Mesenteric fat pad (tissue), 1 donor: Measurements from ENCODE around the gene ZNF75A. TPM values are rescaled to one million over a fixed set of nuclear protein-coding genes. Genes with fewer than 3 reads are reported as not detected.

Experiments
- DNase-seq: peaks from one replicate; pipeline ENCODE4 v3.0.0-alpha.2; 2020; ENCODE audit warnings: low spot score
- total RNA-seq: library from RNA; stranded (reverse); fragmentation: NEBNext Ultra II Directional; extraction: Animal tissue kit (Norgen Biotek cat#: 25700); gene quantifications from one replicate; pipeline ENCODE4 v1.2.1, GENCODE V29; 2021
- donor health status: DM: yes; HTN: yes; CAD: no.

The ZNF75A gene
- total RNA-seq, 1 donor from 2014 or later: 17.9 TPM

GRCh38 chr16:3285131-3285530 is 20.2 kb upstream of the ZNF75A start:
- no peak for DNase-seq

GRCh38 chr16:3289998-3290673 is 15.2 kb upstream of the ZNF75A start:
- DNase-seq: no peak

- no peak for DNase-seq
Measured at GRCh38 chr16:3292604-3293003, 12.7 kb upstream of the ZNF75A start.

GRCh38 chr16:3295209-3295608 is 10.1 kb upstream of the ZNF75A start:
- DNase-seq: no peak

- DNase-seq: no peak
Measured at GRCh38 chr16:3295783-3296182, 9.5 kb upstream of the ZNF75A start.

- DNase-seq: no peak
Measured at GRCh38 chr16:3304370-3304769, 927 bp upstream of the ZNF75A start.

- DNase-seq: no peak
Measured at GRCh38 chr16:3306078-3306477, 781 bp downstream of the ZNF75A start.

- no peak for DNase-seq
Measured at GRCh38 chr16:3311496-3311895, 6.2 kb downstream of the ZNF75A start.

- DNase-seq: no peak
Measured at GRCh38 chr16:3317315-3317999, 12.2 kb downstream of the ZNF75A start.

- DNase-seq: no peak
Measured at GRCh38 chr16:3321816-3322215, 16.5 kb downstream of the ZNF75A start.

GRCh38 chr16:3327514-3327913 is 22.2 kb downstream of the ZNF75A start:
- DNase-seq: no peak

GRCh38 chr16:3328104-3328503 is 22.8 kb downstream of the ZNF75A start:
- DNase-seq: no peak

- DNase-seq: no peak
Measured at GRCh38 chr16:3328643-3329042, 23.3 kb downstream of the ZNF75A start.

GRCh38 chr16:3346041-3346440 is 40.7 kb downstream of the ZNF75A start:
- DNase-seq: no peak

GRCh38 chr16:3347586-3347985 is 42.3 kb downstream of the ZNF75A start:
- no peak for DNase-seq

GRCh38 chr16:3348547-3349167 is 43.4 kb downstream of the ZNF75A start:
- DNase-seq: no peak

GRCh38 chr16:3349175-3349574 is 43.9 kb downstream of the ZNF75A start:
- DNase-seq: no peak

- DNase-seq: no peak
Measured at GRCh38 chr16:3355589-3355988, 50.3 kb downstream of the ZNF75A start, which contains the start of gene OR2C1. Gene OR2C1 (plus strand): TSS chr16:3355889. CDS start chr16:3355941, 52 bp downstream.

GRCh38 chr16:3356118-3356517 is 50.8 kb downstream of the ZNF75A start:
- DNase-seq: no peak

- no peak for DNase-seq
Measured at GRCh38 chr16:3358871-3359270, 53.6 kb downstream of the ZNF75A start.

GRCh38 chr16:3362931-3363330 is 57.6 kb downstream of the ZNF75A start:
- DNase-seq: no peak

GRCh38 chr16:3363793-3364192 is 58.5 kb downstream of the ZNF75A start:
- no peak for DNase-seq
